Caki2 (cell line): ENCODE data around the gene METTL16. TPM values are rescaled to one million over a fixed set of nuclear protein-coding genes. Genes with fewer than 3 reads are reported as not detected.
"Not testable (repeated sequence)": the region's sequence is repeated elsewhere in the genome, so short reads cannot be mapped to it uniquely, and the experiment has no call there.

Experiments
- DNase-seq: peaks from one replicate; pipeline ENCODE4 v3.0.0-alpha.2; 2015; ENCODE audit warnings: low read depth
- in situ Hi-C: cut with HindIII; loops from 2 replicates; pipeline ENCODE4 v1.10.0; 2016; ENCODE audit warnings: low sequenced_read_pairs, low pct_unique_long_range_greater_than_20kb, mixed read lengths
- total RNA-seq: library from RNA; depleted of rRNA; stranded (reverse); fragments of >200 nt; shearing (Covaris generic); gene quantifications from 2 replicates; pipeline ENCODE4 v1.2.3, GENCODE V29; 2014; ENCODE audit warnings: low replicate concordance

Gene METTL16
- total RNA-seq, 1 experiment from 2014 or later = 22.8 TPM

- in situ Hi-C loops = no loop called here
- no peak for DNase-seq
These were observed 3.7 kb downstream of the METTL16 start for GRCh38 chr17:2508035-2508434.

DNA sequence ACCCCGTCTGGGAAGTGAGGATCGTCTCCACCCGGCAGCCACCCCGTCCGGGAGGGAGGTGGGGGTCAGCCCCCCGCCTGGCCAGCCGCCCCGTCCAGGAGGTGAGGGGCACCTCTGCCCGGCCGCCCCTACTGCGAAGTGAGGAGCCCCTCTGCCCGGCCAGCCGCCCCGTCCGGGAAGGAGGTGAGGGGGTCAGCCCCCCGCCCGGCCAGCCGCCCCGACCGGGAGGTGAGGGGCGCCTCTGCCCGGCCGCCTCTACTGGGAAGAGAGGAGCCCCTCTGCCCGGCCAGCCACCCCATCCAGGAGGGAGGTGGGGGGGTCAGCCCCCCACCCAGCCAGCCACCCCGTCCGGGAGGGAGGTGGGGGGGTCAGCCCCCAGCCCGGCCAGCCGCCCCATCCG lies 4.7 kb downstream of the METTL16 start:
- DNase-seq, in situ Hi-C loops: not testable (repeated sequence)

DNA sequence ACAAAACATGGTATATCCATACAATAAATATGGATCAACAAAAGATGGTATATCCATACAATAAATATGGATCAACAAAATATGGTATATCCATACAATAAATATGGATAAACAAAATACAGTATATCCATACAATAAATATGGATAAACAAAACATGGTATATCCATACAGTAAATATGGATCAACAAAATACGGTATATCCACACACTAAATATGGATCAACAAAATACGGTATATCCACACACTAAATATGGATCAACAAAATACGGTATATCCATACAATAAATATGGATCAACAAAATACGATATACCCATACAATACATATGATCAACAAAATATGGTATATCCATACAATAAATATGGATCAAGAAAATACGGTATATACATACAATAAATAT lies 8.1 kb downstream of the METTL16 start:
- in situ Hi-C loops = no loop called here
- DNase-seq = no peak

- DNase-seq = no peak
- in situ Hi-C loops = no loop called here
These were observed 8.7 kb downstream of the METTL16 start for GRCh38 chr17:2502871-2503580.

GRCh38 chr17:2500446-2500845 lies 11.2 kb downstream of the METTL16 start:
- DNase-seq = peak; percentile 12
- in situ Hi-C loops = no loop called here

DNA sequence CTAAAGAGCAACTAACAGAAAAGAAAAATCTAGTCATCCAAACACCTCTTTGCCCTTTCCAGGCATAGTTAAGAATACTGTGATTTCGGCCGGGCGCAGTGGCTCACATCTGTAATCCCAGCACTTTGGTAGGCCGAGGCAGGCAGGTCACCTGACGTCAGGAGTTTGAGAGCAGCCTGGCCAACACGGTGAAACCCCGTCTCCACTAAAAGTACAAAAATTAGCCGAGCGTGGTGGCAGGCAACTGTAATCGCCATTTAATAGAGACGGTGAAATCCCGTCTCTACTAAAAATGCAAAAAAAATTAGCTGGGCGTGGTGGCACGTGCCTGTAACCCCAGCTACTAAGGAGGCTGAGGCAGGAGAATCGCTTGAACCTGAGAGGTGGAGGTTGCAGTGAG lies 22.4 kb downstream of the METTL16 start:
- DNase-seq = not testable (repeated sequence)
- in situ Hi-C loops = loop anchor here (10.0 to 25.0 kb wide), 2 partner anchors 123 to 196 kb away; no protein-coding TSS in a partner anchor

- DNase-seq = no peak
- in situ Hi-C loops = loop anchor here (10.0 to 25.0 kb wide), 2 partner anchors 125 to 197 kb away; no protein-coding TSS in a partner anchor
These were observed 24.4 kb downstream of the METTL16 start for GRCh38 chr17:2487306-2487705.

GRCh38 chr17:2486709-2487108 lies 25.0 kb downstream of the METTL16 start:
- in situ Hi-C loops = loop anchor here (10.0 to 25.0 kb wide), 2 partner anchors 126 to 198 kb away; no protein-coding TSS in a partner anchor
- DNase-seq = not testable (repeated sequence)

- in situ Hi-C loops = loop anchor here (10.0 to 25.0 kb wide), 2 partner anchors 126 to 199 kb away; no protein-coding TSS in a partner anchor
- DNase-seq = no peak
These were observed 25.7 kb downstream of the METTL16 start for GRCh38 chr17:2485970-2486369.

DNA sequence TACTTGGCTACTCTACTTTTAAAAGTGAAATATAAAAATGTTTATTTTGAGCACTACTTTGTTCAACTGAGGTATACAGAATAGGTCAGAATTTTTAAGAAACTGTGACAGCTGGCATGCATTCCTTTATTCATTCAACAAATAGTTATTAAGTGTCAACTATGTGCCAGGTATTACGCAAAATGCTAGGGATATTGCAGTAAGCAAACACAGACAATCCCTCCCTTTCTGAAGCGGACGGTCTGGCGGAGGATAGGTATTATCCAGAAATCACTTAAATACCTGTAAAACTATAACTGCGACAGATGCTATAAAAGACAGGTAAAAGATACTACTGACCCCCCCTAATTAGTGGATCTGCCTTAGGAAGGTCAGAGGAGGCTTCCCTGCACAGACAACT lies 26.1 kb downstream of the METTL16 start:
- DNase-seq = no peak
- in situ Hi-C loops = loop anchor here (10.0 to 25.0 kb wide), 2 partner anchors 127 to 199 kb away; no protein-coding TSS in a partner anchor

GRCh38 chr17:2484876-2485275 lies 26.8 kb downstream of the METTL16 start:
- no peak for DNase-seq
- in situ Hi-C loops = loop anchor here (10.0 to 25.0 kb wide), 2 partner anchors 127 to 200 kb away; no protein-coding TSS in a partner anchor

GRCh38 chr17:2483084-2483483 lies 28.6 kb downstream of the METTL16 start:
- DNase-seq = no peak
- in situ Hi-C loops = loop anchor here (10.0 to 25.0 kb wide), 2 partner anchors 129 to 202 kb away; no protein-coding TSS in a partner anchor

DNA sequence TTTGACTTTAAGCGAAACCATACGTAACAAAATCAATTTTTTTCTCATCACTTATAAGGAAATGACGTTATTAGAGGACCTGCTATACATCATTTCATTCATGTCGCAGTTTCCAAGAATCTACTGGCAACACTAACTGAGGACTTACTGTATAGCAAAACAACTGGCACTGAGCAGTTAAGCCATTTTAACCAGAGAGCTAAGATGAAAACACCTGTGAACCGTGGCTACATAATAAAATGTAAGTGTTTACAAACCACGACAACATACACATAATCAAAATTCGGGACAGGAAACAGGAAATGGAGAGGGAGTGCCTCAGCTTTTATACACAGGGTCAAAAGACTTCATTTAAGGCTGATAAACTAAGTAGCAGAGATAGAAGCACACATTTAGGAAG lies 29.5 kb downstream of the METTL16 start:
- in situ Hi-C loops = loop anchor here (10.0 to 25.0 kb wide), 2 partner anchors 130 to 203 kb away; no protein-coding TSS in a partner anchor
- DNase-seq = no peak

DNA sequence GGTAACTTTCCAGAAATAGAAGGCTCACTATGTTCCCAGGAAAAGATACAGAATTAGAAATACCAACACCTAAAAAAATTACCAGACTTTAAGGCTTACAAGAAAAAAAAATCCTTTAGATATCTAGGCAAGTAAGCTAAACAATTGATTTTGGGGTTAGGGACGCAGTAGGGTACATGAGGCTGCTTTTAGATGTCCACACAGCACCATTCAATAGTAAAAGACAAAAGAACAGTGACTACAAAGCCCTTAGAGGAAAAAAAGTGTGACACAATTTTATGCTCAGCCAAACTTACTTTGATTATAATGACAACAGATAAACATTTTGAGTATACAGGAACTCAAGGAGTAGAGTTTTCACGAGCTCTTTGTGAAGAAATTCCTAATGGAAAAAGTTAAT lies 29.9 kb downstream of the METTL16 start:
- in situ Hi-C loops = loop anchor here (10.0 to 25.0 kb wide), 2 partner anchors 131 to 203 kb away; no protein-coding TSS in a partner anchor
- no peak for DNase-seq

DNA sequence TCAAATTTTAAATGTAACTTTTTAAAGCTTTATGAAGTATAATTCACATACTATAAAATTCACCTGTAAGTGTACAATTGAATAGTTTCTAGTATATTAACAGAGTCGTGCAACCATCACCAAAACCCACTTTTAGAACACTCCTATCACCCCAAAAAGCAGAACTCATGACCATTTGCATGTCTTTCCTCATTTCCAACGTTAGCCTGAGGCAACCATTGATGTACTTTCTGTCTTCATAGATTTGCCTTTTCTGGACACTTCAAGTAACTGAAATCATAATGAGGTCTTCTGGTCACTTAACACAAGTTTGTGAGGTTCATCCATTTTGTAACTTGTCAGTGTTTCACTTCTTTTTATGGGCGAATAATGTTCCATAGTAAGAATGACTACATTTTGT lies 33.2 kb downstream of the METTL16 start:
- DNase-seq = no peak
- in situ Hi-C loops = loop anchor here (25.0 kb wide), 1 partner anchor 134 kb away; no protein-coding TSS in a partner anchor

- DNase-seq = no peak
- in situ Hi-C loops = loop anchor here (25.0 kb wide), 1 partner anchor 137 kb away; no protein-coding TSS in a partner anchor
These were observed 36.6 kb downstream of the METTL16 start for GRCh38 chr17:2475056-2475455.

- no peak for DNase-seq
- in situ Hi-C loops = no loop called here
These were observed 37.3 kb downstream of the METTL16 start for GRCh38 chr17:2474371-2474770.

- in situ Hi-C loops = no loop called here
- no peak for DNase-seq
These were observed 43.4 kb downstream of the METTL16 start for GRCh38 chr17:2468270-2468669.

DNA sequence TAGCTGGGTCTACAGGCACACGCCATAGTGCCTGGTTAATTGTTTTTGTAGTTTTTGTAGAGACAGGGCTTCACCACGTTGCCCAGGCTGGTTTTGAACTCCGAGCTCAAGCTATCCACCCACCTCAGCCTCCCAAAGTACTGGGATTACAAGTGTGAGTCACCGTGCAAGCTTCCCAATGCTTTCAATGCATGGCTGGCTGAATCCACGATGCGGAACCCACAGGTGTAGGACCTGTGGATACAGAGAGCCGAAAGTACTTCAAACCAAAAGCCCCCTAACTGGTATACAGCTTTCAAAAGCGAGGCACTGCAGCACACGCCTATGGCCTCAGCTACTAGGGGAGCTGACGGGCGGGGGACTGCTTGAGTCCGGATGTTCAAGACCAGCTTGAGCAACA lies 44.8 kb downstream of the METTL16 start:
- in situ Hi-C loops = no loop called here
- peak; percentile 50 for DNase-seq
